HG02884 (cell line): ENCODE data around the gene MDP1.
"Not testable (repeated sequence)": the region's sequence is repeated elsewhere in the genome, so short reads cannot be mapped to it uniquely, and the experiment has no call there.

Source experiments
- ATAC-seq: cut with Tn5 transposase; IDR thresholded peaks from one replicate; pipeline ENCODE4 v1.9.1; 2021; ENCODE audit warnings: mild to moderate bottlenecking, moderate library complexity; ENCODE audit not compliant: unreplicated experiment

Gene MDP1

DNA sequence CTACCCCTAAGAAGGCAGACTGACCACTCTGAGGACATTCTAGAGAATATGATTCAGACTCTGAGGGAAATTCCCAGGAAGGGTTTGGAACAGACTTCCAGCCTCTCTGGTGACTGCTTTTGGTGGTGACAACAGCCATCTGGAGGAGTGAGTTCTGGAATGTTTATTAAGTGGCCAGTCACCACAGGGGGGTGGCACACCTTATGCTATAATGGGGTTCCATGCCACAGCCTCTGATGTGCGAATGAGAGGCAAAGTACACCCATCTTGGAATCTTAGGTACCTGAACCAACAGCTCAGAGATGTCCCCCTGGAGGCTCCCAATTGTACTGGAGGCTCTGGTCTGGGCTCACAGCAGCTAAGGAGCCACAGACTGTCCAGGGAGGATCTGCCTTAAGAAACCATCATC, 36.0 kb upstream of the MDP1 start:
- ATAC-seq, result no peak

DNA sequence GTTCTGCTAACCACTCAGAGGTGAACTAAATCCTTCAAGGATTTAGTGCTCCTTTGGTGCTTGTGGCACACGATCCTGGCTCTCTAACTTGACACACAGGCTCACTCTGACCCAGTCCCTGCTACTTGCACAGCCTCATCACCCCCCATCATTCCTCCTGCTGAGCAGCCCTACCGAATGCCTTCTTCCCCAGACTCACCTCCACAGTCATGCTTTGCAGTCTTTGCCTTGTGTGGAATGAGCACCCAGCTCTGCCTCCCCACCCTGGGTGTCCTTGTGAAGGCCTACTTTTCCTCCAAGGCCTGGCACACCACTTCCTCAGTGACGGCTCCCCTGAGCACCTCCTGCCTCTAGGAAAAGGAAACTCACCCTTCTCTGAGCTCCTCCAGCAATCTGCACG, 34.5 kb upstream of the MDP1 start:
- no peak for ATAC-seq

DNA sequence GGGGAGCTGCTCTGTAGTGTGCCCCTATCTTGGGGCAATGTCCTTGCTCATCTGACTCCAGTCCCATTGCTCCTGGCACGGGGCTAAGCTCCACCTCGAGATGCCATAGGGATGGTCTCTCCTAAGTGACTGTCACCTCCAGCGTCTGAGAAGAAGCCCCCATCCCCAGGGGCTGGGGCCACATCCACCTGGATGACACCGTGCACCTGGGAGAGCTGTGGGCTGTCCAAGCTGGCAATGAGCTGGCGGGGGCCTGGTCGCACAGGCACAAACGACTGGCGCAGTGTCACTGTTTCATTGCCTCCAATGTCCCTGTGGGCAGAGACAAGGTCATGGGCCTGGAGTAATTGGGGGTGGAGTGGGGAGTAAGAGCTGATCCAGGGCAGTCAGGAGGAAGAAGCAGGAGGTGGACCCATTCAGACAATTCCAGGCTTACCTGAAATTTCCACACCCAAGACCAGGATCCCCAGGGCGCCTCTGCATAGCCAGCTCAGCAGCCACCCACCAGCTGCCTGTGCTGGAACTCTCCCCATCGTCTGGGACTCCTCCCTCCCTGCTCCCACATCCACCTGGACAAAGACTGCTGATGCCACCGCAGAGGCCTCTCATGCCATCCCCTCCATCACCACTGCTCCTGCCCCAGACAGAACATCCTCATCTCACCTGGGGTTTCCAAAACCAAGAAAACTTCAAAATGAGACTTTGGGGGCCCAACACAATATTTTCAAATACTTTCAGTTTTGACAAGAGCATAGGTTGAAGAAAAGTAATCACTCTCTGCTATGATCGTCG, 33.6 kb upstream of the MDP1 start:
- ATAC-seq, result no peak

DNA sequence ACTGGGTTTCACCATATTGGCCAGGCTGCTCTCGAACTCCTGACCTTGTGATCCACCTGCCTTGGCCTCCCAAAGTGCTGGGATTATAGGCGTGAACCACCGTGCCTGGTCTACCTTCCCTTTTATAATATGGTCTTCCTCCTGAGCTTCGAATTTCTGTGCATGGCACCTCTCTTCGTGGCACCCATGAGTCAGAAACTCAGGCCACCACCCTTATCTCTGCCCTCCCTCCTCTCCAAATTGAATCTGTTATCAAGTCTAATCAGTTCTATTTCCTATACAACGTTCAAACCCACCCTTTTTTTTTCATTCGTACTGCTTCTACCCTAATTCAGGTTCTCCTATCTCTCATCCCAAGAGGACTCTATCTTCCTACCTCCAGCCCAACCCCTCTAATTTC, 31.6 kb upstream of the MDP1 start:
- no peak for ATAC-seq

DNA sequence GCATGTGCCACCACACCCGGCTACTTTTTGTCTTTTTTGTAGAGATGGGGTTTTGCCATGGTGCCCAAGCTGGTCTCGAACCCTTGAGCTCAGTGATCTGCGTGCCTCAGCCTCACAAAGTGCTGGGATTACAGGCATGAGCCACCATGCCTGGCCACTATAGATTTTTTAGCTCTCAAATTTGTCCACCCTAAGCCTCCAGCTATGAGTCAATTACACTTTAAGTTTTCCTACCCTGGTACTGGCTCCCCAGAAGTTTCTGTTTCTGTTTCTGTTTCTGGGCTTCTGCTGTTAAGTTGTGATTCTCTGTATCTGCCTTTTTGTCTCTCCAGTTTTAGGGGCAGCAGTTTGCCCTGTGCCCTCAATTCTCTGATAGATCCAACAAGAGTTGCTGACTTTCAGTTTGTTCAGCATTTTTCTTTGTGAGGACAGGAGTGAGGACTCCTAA, 30.9 kb upstream of the MDP1 start:
- ATAC-seq, result no peak

DNA sequence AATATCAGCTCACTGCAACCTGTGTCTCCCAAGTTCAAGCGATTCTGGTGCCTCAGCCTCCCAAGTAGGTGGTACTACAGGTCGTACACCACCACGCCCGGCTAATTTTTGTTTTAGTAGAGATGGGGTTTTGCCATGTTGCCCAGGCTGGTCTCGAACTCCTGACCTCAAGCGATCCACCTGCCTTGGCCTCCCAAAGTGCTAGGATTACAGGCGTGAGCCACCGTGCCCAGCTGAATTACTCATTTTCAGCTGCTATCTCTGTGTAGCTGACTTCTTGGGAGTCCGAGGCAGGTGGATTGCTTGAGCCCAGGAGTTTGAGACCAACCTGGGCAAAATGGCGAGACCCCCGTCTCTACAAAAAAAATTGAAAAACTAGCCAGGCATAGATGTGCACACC, 29.5 kb upstream of the MDP1 start:
- not testable (repeated sequence) for ATAC-seq

DNA sequence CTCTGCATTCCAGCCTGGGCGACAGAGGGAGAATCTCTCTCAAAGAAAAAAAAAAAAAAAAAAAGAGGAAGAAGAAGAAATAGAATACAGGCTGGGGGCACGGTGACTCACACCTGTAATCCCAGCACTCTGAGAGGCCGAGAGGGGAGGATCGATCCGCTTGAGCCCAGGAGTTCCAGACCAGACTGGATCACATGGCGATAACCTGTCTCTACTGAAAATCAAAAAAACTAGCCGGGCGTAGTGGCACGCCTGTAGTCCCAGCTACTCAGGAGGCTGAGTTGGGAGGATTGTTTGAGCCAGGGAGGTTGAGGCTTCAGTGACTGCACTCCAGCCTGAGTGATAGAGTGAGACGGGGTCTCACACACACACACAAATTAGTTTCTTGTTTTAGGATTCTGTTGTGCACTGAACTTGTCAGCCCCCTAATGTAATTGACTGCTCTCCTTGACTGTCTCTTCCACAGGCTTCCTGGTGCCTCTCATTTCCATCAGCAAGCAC, 27.5 kb upstream of the MDP1 start:
- ATAC-seq, result no peak

DNA sequence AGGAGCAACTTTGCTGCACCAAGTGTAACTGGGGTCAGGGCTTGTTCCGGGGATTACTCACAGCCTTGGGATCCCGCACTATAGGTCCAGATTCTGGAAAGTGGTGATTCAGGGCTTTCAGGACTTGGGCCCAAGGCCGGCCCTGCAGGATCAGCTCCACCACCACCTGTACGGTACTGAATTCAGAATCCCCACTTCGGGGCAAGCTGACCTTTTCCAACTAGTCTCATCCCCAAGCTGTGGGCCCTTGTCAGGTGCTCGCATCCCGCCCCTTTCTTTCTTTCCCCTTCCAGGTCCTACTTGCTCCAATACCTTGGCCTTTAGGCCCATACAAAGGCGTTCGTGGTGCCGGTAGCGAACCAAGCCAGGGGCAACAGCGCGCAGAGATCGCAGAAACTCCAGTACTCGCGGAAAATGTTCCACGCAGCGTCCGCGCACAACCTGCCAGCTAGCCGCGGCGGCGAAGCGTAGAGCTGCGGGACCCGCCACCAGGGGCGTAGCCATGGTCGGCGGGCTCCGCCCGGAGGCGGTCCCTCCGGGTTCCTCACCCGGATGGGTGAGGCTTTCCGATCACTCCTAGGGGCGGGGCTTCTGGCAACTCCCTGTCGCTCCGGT, 26.1 kb upstream of the MDP1 start:
- ATAC-seq, result peak; percentile 73

DNA sequence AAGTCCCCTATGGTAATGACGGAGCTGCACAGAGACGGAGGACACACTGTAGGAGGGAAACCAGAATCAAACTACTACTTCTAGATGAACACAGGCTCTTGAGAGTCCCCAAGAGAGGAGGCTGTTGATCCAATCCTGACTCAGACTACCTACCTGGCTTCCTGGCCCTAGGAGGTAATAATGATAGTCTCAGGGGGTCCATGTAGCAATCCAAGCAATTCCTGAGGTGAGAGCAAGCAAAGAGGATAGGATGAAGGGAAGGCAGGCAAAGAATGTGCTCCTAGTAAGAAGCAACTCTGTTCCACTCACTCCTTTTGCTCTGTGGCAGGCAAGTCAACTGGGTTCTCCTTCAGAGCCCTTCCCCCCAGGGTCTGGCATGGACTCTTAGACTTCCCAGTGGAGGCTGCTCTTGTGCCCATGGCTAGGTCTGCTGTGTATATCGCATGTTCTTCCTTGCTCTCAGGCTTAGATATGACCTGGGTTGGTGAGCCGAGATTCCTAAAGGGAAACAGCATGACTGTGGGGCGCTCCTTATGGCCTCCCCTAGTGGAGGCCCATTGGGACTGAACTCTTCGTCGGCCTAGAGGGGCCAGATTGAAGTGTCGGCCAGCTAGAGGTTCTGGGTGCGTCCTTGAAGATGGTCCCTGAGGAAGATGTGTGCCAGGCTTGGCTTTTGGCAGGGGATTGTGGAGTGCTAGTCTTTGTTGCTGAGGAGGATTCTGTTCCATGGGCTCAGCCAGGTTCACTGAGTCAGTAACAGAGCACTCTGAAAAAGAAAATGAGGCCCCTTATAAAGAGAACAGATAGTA, 24.4 kb upstream of the MDP1 start:
- ATAC-seq, result no peak

DNA sequence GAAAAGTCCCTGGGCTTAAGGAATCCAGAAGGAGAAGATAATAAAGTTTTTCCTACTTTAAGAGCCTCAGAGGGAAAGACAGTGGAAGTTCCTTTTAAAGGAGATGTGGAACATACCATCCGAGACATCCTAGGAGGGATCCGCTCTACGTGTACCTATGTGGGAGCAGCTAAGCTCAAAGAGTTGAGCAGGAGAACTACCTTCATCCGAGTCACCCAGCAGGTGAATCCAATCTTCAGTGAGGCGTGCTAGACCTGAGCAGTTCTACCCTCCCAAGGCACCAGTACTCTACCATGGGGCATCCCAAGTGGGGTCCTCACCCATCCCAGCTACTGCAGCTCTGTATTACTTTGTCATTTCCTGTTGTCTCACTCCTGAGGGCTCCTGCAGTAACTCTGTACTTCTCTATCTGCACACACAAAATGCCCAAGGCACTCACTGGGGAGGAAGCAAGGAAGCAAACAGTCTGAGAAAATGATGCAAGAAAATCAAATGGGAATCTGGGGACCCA, 22.7 kb upstream of the MDP1 start:
- no peak for ATAC-seq

DNA sequence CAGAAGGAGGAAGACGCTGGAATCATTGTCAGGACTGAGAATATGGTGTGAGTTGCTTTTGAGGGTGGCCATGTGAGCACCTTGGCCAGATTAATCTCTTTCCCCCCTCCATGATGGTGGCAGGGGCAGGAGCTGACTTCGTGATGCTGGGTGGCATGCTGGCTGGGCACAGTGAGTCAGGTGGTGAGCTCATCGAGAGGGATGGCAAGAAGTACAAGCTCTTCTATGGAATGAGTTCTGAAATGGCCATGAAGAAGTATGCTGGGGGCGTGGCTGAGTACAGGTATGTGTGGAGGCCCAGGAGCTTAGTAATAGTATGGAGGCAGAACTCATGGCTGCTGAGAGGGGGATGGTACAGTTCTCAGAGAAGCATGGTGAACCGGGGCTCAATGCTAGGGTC, 22.3 kb upstream of the MDP1 start:
- ATAC-seq, result no peak

DNA sequence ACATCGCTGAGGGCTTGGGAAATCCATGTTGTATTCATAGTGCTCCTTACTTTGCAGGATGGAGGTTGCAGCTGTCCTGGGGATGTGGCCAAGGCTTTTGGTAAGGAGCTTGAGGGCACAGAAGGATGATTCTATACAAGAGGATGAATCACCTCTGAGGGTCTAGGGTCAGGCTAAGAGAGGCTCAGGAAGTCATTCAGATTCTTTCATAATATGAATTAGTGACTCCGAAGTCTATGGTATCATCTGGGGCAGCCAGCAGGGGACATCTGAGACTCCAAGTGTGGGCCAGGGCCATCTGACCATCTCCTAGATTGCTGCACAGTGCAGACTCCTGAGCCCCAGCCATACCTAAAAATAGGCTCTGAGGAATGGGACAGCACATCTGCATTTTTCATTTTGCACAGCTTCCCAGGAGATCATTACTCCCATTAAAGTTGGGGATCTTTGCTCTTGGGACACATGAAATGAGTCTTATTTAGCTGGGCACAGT, 21.6 kb upstream of the MDP1 start:
- ATAC-seq, result no peak

DNA sequence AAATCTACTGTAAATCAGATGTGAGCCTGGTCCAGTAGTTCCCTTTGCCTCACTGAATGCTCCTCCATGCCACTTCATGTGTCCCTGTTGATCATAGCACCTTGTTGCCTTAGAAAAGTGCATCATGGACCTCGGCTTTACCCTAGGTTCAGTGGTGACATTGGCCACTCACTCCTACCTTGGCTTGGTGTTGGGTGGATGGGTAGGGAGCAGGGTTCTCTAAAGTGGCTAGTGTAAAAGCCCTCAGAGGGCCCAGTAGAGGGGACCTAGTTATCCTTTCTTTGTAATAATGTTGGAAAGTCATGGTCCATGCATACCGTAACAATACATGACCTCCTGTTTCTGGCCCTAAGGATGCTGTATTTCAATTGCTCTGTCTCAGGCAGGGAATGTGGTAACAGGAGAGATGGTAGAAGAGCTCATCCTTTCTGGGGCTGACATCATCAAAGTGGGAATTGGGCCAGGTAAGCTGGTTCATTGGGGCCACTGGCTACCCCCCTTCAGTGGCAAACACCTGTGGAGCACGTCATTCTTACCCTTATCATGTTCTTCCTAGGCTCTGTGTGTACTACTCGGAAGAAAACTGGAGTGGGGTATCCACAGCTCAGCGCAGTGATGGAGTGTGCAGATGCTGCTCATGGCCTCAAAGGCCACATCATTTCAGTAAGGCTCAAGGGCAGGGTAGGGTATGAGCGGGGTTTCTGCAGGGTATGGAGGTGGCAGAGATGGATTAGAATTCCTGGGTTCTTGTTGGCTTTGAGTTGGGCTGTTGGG, 21.0 kb upstream of the MDP1 start:
- no peak for ATAC-seq

DNA sequence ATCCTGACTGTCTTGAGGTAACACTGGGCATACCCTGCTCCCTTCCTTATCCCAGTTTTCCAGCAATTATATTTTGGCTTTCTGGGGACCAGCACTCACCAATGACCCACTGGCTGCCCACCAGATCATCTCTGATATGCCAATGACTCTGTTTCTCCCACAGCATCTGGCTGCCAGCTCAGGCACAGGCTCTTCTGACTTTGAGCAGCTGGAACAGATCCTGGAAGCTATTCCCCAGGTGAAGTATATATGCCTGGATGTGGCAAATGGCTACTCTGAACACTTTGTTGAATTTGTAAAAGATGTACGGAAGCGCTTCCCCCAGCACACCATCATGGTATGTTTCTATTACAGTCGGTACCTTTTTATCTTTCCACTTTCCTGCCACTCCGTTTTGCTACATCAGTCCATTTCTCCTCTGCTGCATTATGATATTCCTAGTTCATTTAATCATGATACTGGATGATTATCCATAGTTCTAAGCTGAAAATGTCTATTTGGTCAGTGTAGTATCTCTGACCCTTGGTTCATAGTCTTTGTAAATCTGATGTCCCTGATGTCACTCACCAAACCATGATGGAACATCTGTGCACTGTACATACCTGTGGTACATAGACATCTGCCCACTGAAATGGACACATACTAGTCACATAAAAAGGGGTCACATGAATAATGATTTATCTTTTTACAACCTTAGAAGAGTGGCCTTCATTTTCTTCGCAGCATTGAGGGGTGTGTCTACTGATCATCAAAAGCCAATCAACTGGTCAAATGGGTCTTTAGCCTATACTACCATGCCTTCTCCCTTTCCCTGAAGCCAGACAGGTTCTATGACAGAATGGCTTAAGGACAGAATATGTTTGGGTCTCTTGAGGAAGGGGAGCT, 20.2 kb upstream of the MDP1 start:
- ATAC-seq, result no peak

DNA sequence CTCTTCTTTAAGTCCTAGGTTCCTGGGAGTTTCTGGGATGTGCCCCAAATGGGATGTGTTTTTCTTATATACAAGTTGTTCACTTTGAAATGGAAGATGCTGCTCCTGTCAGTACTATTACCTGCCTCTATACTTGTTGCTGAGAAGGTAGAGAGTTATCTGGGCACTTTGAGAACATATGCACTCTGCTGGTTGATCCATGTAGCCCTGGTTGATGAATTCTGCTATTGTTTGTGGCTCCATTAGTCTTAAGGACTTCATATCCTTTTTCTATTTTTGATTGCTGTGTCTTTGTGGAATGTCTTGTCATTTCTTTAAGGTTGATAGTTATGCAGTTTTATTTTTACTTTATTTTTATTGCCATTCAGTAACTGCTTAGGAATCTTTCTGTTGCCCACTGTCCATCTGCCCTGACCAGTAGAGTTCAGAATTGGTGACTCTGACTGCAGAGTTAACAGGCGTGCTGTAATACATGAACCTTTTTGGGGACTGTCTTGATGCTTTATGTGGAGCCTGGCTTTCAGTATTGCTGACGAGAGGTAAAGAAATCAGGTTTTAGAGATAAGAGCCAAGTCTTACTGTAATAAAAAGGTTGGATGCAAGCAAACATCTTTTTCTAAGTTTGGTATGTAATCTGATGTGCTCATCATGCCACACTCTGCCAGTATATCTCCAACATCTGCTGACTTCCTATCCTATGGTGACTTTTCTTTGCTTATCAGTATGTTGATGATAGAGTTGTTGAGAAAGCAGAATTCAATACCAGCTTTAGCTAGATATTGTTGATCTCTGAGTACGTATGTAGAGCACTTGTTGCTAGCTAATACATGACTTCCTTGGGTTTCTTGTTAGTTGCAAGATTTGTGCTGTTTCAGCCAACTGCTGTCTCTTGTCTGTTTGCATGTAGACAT, 18.5 kb upstream of the MDP1 start:
- ATAC-seq, result no peak

DNA sequence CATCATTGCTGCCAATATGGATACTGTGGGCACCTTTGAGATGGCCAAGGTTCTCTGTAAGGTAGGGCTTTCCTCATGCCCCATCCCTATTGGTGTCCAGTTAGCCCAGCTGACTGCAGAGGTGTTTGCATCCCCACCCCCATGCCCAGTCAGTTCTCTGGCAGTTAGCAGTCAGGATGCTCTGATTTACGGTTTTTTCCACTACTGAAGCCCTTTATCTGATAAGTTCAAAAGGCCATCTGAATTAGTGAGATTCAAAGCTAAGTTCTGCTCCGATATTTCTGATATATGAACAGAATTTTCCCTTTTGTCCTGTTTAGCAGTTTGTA, 17.6 kb upstream of the MDP1 start:
- no peak for ATAC-seq

DNA sequence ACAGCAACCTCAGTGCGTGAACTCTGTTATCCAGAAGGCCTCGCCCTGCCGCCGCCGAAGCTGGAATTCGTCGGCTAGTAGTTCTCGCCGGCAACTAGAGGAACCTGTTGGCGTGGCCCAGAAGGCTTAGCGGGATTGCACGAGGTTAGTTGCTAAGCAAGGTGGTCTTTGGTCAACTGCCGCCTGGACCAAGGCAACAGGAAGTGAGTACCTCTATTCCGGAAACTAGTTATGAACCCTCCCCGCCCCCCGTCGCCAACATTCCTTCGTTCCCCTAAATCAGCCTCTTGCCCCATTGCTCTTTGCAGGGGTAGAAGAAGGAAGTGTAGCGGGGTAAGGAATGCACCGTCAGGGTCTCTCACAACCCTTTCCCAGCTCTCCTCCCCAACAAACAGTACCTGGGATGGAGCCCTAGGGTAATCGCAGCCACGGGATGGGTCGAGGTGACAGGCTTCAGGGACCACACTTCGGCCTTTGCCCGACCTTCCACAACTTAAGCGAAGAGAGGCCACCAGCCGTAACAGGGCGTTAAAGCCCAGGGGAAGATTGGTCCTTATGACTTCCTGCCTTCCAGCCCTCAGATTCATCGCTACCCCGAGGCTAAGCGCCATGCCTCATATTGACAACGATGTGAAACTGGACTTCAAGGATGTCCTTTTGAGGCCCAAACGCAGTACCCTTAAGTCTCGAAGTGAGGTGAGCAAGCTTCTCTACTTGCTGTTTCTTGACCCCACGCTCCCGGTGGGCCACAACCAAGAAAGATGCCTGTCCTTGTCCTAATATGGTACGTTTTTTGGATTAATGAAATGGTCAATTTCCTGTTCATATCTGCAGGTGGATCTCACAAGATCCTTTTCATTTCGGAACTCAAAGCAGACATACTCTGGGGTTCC, 17.0 kb upstream of the MDP1 start, which contains the start of gene GMPR2:
Gene GMPR2, plus strand, starts transcription at position 285 of the 893 bp plus-strand sequence. Its CDS starts 325 bp downstream, at position 610.
- ATAC-seq, result peak; percentile 39
